ENCODE results near the gene METTL6. TPM values are rescaled to one million over a fixed set of nuclear protein-coding genes. Genes with fewer than 3 reads are reported as not detected.

Gene METTL6
- total and polyA plus RNA-seq, 2 donors (not counting 1 experiment from before 2014, with no cell fraction given) = 25.7 to 37.3 TPM

GRCh38 chr3:15452156-15452555 lies 24.8 kb upstream of the METTL6 start:
- H3K36me3 ChIP-seq (ENCODE audit: control insufficient read depth, insufficient read depth, low read length) = no peaks in the 10 kb centered on the region
- DNase-seq (ENCODE audit: low read depth in 2 of 2) = no peak
- no peak overlapping the region for H3K27ac ChIP-seq (ENCODE audit: insufficient read depth, low read length)
- H3K4me2 ChIP-seq (ENCODE audit: extremely low read depth, insufficient read depth, low read length) = no peak overlapping the region
- no peaks in the 10 kb centered on the region for H3K9me3 ChIP-seq (ENCODE audit: control insufficient read depth, insufficient read depth, low read depth, low read length)
- H2AFZ ChIP-seq (ENCODE audit: low read length) = no peak overlapping the region
- H3K4me3 ChIP-seq (replicated peaks in 1 of 4; ENCODE audit: control extremely low read depth in 1 of 4, insufficient read depth in 1 of 4, low read depth in 3 of 4, low read length in 4 of 4) = no peak overlapping the region
- H3K9ac ChIP-seq (ENCODE audit: insufficient read depth, low read length) = no peak overlapping the region
- no peaks in the 10 kb centered on the region for H4K20me1 ChIP-seq (ENCODE audit: control insufficient read depth, extremely low read depth, insufficient read depth, low read length)
- H3K27me3 ChIP-seq (ENCODE audit: control insufficient read depth, insufficient read depth, low read length) = no peaks in the 10 kb centered on the region
- no peaks in the 10 kb centered on the region for H3K4me1 ChIP-seq (ENCODE audit: control insufficient read depth, extremely low read depth, insufficient read depth, low read length)
- no peak for TF ChIP-seq CTCF (conservative IDR thresholded peaks at IDR 0.05 in 1 of 2, IDR thresholded peaks at IDR 0.05 in 1 of 2; ENCODE audit: low read depth in 1 of 2, low read length in 2 of 2)
- TF ChIP-seq EZH2 (IDR thresholded peaks at IDR 0.05; ENCODE audit: low read length, missing control alignments) = no peak
- no peaks in the 10 kb centered on the region for H3K79me2 ChIP-seq (ENCODE audit: control insufficient read depth, insufficient read depth, low read length)

- Histone ChIP-seq H3K27me3 (ENCODE audit: control insufficient read depth, insufficient read depth, low read length) (no peaks in the 10 kb centered on the region), H3K27ac (ENCODE audit: insufficient read depth, low read length) (no peak overlapping the region), H3K4me2 (ENCODE audit: extremely low read depth, insufficient read depth, low read length) (no peak overlapping the region), H3K9me3 (ENCODE audit: control insufficient read depth, insufficient read depth, low read depth, low read length) (no peaks in the 10 kb centered on the region), H3K4me1 (ENCODE audit: control insufficient read depth, extremely low read depth, insufficient read depth, low read length) (no peaks in the 10 kb centered on the region), H2AFZ (ENCODE audit: low read length) (no peak overlapping the region), H3K79me2 (ENCODE audit: control insufficient read depth, insufficient read depth, low read length) (no peaks in the 10 kb centered on the region), H4K20me1 (ENCODE audit: control insufficient read depth, extremely low read depth, insufficient read depth, low read length) (no peaks in the 10 kb centered on the region), H3K36me3 (ENCODE audit: control insufficient read depth, insufficient read depth, low read length) (no peaks in the 10 kb centered on the region), H3K9ac (ENCODE audit: insufficient read depth, low read length) (no peak overlapping the region), H3K4me3 (replicated peaks in 1 of 4; ENCODE audit: control extremely low read depth in 1 of 4, insufficient read depth in 1 of 4, low read depth in 3 of 4, low read length in 4 of 4) (no peak overlapping the region)
- DNase-seq (ENCODE audit: low read depth in 2 of 2) = no peak
- TF ChIP-seq CTCF (conservative IDR thresholded peaks at IDR 0.05 in 1 of 2, IDR thresholded peaks at IDR 0.05 in 1 of 2; ENCODE audit: low read depth in 1 of 2, low read length in 2 of 2) = no peak
- no peak for TF ChIP-seq EZH2 (IDR thresholded peaks at IDR 0.05; ENCODE audit: low read length, missing control alignments)
Observed at GRCh38 chr3:15451216-15452113, 24.1 kb upstream of the METTL6 start.

- Histone ChIP-seq H3K4me1 (ENCODE audit: control insufficient read depth, extremely low read depth, insufficient read depth, low read length) (no peaks in the 10 kb centered on the region), H3K4me3 (replicated peaks in 1 of 4; ENCODE audit: control extremely low read depth in 1 of 4, insufficient read depth in 1 of 4, low read depth in 3 of 4, low read length in 4 of 4) (no peak overlapping the region), H3K27me3 (ENCODE audit: control insufficient read depth, insufficient read depth, low read length) (no peaks in the 10 kb centered on the region), H3K4me2 (ENCODE audit: extremely low read depth, insufficient read depth, low read length) (no peak overlapping the region), H3K79me2 (ENCODE audit: control insufficient read depth, insufficient read depth, low read length) (no peaks in the 10 kb centered on the region), H3K27ac (ENCODE audit: insufficient read depth, low read length) (no peak overlapping the region), H3K9ac (ENCODE audit: insufficient read depth, low read length) (no peak overlapping the region), H3K36me3 (ENCODE audit: control insufficient read depth, insufficient read depth, low read length) (no peaks in the 10 kb centered on the region), H3K9me3 (ENCODE audit: control insufficient read depth, insufficient read depth, low read depth, low read length) (no peaks in the 10 kb centered on the region), H2AFZ (ENCODE audit: low read length) (no peak overlapping the region), H4K20me1 (ENCODE audit: control insufficient read depth, extremely low read depth, insufficient read depth, low read length) (no peaks in the 10 kb centered on the region)
- TF ChIP-seq CTCF (conservative IDR thresholded peaks at IDR 0.05 in 1 of 2, IDR thresholded peaks at IDR 0.05 in 1 of 2; ENCODE audit: low read depth in 1 of 2, low read length in 2 of 2) (no peak), EZH2 (IDR thresholded peaks at IDR 0.05; ENCODE audit: low read length, missing control alignments) (no peak)
- no peak for DNase-seq (ENCODE audit: low read depth in 2 of 2)
Observed at GRCh38 chr3:15450438-15451215, 23.3 kb upstream of the METTL6 start.
